Activated T-helper 1 cell treated with anti-CD3 and anti-CD28 coated beads, Interleukin-2, amount 50 U/mL, for 16 hours (primary cell): ENCODE data around the gene IGFBP5.

Experiments
- DNase-seq, 2 donors: peaks; one replicate each; pipeline ENCODE4 v3.0.0-alpha.2; 2020; ENCODE audit warnings: low read depth in 1 of 2, low spot score in 1 of 2

IGFBP5 gene

DNA sequence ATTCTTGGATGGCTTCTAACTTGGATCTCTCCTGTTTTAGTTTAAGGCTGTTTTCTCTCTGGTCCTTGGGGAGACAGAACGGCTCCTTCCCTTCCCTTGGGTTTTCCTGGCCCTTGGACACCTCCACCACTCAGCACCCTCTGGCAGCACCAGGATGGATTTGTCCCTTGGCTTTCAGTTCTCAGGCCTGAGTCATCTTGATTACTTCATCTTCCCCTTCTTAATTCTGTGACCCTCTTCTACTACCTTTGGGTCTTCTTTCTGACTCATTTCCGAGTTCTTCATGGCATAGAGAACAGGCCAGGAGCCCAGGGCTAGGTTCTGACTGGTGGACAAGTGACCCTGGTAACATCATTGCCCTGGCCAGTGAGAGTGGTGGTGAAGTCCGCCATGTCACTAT, 47.2 kb downstream of the IGFBP5 start:
- no peak for DNase-seq

DNA sequence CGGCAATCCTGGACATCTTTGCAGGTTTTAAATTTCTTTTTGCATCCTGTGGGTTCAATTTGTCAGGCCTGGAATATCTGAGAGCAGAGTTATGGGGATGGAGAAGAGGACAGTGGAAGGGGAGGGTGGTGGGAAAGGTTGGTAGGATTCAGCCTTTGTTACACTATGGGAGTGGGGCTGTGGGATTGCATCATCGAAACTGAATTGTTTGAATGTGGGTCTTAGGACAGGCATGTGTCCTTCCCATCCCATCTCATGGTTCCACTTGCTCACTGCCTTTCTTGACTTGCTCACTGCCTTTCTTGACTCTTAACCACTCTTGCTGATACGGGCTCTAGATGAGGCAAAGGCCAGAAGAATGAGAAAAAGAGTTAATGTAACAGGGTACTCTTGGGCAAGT, 49.2 kb downstream of the IGFBP5 start:
- DNase-seq: no peak

DNA sequence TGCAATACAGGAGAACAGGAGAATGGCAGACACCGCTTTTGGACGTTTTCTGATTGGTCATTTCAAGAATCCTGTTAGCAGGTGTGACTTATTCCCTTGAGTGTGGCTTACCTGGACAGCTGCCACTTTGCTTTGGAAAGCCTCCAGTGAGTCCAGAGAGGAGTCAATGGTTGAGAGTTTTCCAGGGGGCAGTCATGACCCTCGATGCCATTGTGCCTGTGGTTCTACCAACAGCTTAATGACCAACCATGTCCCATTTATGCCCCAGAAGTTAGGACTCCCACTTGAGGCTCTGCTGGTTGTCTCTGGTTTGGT, 49.8 kb downstream of the IGFBP5 start:
- no peak for DNase-seq

DNA sequence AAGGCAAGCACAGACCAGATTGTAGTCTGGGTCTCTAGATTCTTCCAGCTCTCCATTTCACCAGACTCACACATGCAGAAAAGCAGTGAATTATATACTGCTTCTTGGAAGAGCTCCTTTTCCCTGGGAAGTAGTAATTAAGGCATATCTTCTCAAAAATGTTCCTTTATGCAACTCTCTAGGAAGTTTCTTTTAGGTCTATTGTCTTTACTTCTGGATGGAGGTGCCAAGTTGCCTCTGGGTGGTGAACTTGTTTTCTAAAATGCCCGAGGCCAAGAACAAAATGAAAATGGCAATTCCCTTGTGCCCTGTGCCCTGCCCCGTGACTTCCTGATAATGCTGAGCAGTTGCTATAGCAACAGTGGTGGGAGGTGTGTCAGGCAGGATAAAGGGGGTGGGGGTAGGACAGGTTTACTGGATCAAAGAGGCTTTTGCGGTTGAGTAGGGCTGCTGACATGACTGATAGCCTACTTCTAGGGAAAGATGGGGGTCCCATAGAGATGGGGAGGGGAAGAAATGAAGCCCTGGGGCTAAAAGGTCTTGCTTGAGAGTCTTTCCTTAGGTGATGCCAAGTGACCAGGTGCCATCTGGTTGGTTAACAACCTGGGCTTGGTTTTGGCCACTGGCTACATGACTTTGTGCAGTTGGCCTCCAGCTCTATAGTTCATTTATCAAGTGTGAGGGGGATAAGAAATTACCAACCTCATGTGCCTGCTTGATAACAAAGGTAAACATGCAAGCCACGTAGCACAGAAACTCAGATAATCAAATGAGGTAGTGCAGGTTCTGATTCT, 50.3 kb downstream of the IGFBP5 start:
- DNase-seq: no peak

DNA sequence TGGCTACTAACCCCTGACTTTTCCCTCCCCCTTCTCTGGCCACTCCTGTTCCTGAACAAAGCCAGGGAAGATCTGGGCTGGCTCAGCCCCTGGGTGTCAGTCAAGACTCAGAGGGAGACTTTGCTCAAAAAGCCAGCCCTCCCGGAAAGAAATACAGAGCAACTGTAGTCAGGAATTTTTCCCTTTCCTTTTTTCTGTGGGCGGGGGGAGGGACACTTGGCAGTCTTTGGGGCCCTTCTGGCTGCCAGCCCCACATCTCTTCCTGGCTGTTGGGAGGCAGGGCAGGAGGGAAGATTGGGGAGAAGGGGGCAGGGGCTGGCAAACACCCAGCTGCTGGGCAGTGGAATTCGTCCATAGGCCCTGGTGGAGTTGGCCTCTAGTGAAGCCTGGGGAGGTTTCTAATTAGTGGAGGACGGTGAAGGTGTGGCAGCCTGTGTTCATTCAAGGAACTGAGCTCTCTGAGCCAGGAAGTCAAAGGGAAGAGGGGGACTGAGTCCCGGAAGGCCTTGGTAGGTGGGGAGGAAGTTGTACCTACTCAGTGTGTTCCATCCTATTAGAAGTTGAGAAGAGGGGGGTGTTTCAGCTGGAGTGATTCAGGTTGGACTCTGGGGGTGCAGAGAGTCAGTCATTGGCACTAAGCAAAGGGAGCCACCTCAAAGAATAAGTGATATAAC, 51.2 kb downstream of the IGFBP5 start:
- no peak for DNase-seq

DNA sequence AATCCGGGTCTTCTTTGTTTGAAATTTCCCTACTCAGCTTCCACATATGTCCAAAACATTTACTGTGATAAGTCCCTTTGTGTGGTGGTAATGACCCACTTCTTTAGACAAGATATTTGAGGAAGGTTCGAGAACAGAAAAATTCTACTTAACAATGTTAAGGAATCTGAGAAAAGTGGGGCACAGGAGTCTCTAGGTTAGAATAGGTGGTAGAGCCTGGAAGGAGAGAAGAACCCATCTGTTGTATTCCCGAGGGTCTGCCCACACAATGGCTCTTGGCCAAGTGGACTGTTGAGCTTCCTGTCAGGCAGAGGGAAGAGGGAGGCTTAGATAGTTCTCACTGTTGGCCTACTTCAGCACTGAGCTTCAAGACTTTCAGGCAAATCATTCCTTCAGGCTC, 57.9 kb downstream of the IGFBP5 start:
- no peak for DNase-seq

DNA sequence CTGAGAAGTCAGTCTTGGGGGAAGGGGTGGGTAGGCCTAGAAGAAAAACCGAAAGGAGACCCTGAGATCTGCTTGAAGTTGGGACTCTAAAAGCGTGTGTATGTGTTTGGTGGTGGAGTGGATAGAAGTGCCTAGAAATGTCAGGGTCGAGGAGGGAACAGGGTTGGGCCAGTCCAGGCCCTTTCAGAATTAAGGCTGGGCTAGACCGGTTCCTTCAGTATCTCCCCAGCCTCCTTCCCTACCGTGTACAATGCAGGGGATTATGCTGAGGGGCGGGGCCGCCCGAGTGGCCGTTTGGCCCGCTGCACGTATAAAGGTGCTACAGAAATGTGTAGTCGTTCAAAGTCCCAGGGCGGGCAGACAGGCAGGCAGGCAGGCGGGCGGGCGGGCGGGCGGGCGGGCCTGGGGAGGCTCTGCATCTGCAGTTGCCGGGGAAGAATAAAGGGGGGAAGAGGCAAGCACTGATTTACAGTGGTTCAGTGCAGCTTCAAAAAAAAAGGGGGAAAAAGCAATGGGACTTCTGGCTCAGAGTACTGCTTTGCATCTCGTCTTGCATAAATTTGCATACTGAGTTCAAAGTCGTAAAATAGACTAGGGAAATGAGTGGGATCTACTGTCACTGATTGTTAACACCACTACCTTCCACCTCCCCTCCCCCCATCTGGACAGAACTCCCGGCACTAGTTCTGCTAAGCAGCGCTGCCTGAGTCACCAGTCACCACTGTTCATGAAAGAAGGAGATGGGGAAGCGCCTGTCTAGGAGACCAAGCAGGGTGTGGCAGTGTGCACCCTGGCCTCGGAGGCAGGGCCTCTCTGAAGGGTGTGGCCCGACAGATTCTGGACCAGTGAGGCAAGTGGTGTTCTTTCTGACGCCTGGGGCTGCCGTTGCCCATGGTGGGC, 58.5 kb downstream of the IGFBP5 start:
- DNase-seq: no peak

DNA sequence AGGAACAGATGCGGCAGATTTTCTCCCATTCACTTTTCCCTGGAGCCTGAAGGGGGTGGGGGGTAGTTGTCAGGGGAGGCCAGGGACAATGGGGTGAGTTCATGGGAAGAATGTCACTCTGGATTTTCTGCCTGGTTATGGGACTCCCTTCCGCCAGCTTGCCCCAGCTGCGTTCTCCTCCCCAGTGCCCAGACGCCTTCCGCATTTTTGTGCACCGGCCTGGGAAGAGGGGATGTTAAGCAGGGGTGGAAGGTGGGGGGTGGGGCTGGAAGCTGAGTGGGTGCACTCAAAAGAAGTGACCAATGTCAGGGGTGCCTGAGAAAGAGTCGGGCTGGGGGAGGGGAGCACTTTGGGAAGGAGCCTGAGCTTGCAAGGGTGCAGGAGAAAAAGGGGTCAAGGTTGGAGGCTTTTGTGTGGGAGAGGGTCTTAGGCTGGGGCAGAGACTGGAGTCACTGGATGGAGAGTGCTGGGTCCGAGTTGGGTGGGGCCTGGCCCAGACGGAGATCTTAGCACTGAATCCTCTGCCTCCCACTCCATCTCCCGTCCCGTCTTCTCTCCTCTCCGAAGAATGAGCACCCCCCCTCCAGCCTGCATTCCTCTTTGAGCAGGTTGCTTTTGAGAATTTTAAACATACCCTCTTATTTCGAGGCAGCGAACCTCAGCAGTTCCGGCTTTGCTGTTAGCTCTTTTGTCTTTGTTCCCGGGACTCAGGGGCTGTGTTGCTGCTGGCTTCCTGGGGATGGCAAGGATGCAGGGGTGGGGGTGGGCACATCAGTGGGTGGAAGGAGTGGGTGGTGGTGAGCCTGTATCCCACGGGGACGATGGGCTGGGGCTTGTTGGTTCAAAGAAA, 59.4 kb downstream of the IGFBP5 start:
- DNase-seq: no peak

DNA sequence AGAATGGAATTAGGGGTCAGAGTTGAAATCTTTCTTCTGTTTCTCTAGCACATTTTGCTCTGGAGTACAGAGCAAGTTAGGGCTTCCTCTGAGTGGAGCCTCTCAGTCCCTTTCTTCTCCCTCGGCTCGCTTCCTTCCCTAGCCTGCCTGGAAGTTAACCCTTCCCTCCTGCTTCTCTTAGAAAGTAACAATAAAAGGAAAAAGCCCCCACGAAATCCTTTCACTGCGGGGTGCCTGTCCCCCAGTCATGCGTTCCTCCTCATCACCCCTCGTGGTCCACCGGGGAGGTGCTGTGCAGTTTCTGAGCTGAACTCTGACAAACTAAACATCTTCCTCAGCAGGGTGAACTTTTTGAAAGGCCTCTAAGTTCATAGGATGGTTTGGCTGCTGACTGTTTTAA, 60.2 kb downstream of the IGFBP5 start:
- no peak for DNase-seq

DNA sequence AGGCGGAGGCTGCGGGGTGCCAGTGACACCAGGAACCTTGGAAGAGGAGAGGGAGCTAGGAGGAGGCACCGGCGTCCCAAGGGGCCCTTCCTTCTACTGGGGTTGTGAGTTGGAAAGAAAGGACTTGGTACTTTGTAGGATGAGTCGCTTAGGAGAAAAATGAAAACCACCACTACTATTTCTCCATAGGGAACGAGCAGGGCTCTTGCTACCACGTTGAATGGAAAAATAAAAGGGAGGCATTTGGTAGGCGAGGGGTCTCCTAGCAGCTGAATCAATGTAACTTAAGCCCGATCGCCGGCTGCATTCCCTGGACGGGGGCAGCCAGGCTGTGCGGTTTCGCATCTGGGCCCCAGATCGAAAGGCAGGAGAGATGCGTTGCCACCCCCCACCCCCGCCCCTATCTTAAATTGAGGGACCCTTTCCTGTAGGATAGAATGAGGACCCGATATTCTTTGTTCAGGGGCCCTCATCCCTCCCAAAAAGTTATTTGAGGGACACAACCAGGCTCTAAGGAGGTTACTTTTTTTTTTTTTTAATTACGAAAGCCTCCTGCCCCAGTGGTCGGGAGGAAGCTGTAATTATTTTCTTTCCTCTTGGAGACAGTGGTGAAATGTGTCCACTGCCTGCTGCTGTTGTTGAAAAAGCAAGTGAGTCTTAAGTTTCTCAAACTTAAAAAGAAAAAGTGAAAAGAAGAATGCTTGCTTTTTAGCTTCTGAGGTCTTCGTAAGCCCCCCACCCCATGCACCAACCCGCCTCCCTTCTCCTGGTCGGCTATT, 60.8 kb downstream of the IGFBP5 start:
- no peak for DNase-seq

DNA sequence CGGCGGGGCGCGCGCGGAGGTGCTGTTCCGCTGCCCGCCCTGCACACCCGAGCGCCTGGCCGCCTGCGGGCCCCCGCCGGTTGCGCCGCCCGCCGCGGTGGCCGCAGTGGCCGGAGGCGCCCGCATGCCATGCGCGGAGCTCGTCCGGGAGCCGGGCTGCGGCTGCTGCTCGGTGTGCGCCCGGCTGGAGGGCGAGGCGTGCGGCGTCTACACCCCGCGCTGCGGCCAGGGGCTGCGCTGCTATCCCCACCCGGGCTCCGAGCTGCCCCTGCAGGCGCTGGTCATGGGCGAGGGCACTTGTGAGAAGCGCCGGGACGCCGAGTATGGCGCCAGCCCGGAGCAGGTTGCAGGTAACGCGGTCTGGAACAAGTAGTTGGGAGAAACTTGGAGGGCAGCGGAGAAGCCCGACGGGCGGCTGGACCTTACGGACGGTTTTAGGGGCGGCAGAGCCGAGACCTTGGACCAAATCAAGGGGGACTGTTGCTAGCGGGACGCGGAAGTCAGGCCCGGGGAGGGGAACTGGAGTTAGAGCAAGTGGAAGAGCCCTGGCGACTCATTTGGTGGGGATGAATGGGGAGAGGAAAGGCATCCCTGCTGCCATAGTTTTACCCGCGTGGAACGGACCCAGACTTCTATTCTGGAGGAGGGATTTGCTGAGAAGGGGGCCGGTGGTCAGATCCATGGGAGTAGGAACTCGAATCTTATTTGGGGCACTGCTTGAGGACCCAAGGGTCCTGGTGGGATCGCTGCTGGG, 61.6 kb downstream of the IGFBP5 start:
- no peak for DNase-seq

DNA sequence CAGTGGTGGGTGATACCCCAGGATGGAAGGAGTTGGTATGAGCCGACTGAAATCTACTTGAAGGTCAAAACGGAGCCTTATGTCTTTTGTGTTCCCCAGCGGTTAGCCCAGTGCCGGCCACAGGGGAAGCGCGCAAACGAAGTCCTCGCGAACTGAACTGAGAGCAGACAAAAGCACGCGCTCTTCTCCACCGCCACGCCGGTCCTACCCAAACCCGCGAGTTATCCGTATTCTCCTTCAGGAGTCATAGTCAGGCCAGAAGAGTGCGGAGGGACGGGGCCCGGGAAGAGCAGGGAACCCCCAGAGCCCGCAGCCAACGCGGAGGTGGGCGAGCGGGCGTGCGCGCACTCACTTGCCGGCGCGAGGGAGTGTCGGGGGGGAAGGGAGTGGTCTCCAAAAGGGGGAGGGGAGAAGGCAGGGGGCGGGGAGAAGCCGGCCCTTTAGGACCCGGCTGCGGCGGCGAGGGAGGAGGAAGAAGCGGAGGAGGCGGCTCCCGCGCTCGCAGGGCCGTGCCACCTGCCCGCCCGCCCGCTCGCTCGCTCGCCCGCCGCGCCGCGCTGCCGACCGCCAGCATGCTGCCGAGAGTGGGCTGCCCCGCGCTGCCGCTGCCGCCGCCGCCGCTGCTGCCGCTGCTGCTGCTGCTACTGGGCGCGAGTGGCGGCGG, 62.3 kb downstream of the IGFBP5 start, which contains the start of gene IGFBP2:
TSS of gene IGFBP2 (plus strand) at position 469 of the 664 bp plus-strand sequence. CDS start at position 573, 104 bp downstream.
- no peak for DNase-seq

DNA sequence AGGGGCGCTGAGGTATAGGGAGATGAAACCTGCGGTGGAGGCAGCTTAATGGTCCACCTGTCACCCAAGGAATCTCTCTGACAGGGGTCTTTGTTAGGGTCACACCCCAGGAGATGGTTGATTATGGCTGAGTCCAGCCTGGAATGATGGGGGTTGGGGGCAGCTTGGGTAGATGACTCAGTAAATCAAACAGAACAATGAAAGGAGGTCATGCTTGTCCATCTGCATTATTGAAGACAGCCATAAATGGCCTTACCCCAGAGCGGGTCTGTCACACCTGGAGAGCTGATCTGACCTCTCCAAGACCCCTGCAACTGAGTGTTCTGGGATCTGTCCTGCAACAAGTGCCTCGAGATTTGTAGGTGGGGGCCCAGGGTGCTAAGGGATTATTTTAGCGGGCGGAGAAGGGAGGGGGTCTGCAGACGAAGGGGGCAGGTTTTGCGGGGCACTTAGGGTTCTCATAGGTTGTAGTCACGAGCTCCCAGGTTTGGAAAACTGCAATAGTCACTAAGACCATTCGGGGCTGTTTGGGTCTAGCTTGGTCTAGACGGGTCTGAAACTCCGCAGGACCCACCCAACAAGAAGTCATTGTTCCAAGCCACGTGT, 62.9 kb downstream of the IGFBP5 start:
- DNase-seq: no peak

DNA sequence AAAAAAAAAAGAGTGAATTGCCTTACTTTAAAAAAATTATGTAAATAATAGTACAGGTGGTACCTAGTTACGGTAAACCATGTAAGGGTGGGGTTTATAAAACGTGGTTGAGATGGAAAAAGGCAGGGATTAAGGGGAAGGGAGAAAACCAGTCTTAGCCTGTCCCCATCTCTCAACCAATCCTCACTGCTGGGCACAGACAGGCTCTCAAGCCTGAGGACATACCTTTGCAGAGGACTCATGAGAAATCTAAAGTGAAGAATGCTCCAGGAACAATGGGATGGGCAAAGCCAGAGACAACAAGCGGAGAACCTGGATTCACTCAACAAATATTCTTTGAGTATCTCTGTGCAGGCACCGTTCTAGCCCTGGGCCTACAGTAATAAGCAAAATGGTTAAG, 65.6 kb downstream of the IGFBP5 start:
- no peak for DNase-seq

DNA sequence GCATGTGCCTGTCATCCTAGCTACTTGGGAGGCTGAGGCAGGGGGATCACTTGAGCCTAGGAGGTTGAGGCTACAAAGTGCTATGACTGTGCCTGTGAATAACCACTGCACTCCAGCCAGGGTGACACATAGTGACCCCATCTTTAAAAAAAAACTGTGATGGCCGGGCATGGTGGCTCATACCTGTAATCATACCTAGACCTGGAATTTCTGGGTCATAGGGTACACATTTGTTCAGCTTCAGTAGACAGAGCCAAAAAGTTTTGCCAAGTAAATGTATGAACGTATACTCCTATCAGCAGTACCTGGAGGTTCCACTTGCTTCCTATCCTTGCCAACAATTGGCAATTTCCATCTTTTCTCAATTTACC, 68.5 kb downstream of the IGFBP5 start:
- no peak for DNase-seq

DNA sequence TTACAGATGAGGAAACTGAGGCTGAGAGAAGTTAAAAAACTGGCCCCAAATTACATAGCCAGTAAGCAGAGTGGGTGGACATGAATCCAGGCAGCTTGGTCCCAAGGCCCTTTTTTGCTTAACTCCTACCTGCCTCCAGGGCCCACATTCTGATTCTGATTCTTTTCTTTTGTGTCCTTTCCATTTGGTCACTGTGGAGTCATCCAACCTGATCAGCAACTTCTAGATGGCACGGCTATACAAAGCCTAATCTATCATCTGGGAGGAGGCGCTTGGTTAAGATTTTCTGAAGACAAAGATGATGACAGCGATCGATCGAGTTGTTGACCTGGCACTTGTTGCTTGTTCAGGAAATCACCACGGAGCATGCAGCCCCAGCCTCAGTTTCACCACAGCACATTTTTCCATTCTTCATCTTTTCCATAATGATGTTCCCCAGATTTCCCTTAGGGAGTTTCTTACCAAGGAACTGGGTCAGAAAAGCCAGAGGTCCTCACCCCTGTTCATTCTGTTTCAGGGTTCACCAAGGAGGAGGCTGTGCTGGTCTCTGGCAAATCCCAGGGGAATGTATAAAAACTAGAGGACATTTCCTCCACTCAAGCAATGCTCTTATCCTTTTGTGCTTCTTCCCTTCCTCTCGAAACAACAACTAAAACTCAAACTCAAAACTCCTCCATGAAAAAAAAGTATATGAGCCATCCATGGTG, 69.0 kb downstream of the IGFBP5 start:
- DNase-seq: no peak

DNA sequence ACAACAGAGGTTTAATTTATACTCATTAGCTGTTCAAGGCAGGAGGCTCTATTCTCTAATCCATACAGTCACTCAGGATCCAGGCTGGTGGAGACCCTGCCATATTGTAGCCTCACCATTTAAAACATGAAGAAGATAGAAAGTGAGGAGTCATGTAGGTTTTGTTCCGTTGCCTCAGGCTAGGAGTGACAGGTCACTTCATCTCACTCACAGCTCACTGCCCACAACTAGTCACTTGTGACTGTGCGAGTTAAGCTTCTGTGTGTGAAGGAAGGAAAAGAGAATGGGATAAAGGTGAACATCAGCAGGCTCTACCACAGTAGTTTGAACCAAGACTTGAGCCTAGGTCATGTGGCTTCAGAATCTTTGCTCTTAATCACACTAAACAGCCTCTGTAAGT, 71.1 kb downstream of the IGFBP5 start:
- DNase-seq: no peak

DNA sequence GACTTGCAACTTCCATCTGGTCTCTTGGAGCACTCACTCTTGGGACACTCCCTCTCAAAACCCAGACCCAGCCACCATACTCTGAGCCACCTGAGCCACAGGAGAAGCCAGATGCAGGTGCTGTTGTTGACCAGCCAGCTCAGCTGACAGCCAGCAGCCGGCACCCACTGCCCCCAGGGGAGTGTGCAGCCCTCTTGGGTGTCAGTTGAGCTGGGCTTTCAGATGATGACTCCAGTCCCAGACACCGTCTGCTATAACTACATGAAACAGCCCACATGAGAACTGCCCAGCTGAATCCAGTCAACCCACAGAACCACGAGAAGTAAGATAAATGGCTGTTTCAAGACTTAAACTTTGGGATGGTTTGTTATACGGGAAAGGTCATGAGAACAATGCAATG, 72.8 kb downstream of the IGFBP5 start:
- no peak for DNase-seq
